ENCODE measurements around the gene APBB2. TPM values are rescaled to one million over a fixed set of nuclear protein-coding genes. Genes with fewer than 3 reads are reported as not detected.

The APBB2 gene
- total RNA-seq, 2 donors from 2014 or later, result 56.1 to 64.8 TPM

DNA sequence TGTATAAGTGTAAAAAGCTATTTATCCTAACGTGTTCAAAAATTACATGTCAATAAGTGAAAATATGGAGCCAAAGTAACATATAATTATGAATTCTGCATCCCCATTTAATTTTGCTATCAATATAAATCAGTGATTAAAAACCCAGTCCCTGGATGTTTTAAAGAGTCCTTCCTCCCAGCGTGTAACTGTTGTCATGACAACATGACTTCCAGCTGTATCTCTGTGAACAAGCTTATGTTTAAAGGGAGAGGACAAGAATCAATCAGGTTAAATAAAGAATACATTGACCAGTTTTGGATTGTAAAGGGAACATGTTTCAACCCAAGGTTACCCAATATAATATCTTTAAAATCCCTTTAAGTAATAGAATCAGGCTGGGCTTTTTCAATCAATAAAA lies 244.8 kb downstream of the APBB2 start:
- no peaks in the 10 kb centered on the region for H3K4me1 ChIP-seq (ENCODE audit: control insufficient read depth, insufficient read depth, low read length)
- no peak for DNase-seq
- H3K9me3 ChIP-seq (ENCODE audit: control insufficient read depth, low read length), result peaks cover 10% of the 10 kb centered on the region
- no peak overlapping the region for H3K27ac ChIP-seq (ENCODE audit: low read depth, low read length)
- peaks cover 14% of the 10 kb centered on the region for H3K36me3 Mint-ChIP-seq (ENCODE audit: low read depth)
- H3K9ac ChIP-seq (ENCODE audit: extremely low read depth, low read length, poor library complexity, severe bottlenecking), result no peak overlapping the region
- H3K4me3 Mint-ChIP-seq, result no peak overlapping the region
- TF ChIP-seq, protein P1, sequence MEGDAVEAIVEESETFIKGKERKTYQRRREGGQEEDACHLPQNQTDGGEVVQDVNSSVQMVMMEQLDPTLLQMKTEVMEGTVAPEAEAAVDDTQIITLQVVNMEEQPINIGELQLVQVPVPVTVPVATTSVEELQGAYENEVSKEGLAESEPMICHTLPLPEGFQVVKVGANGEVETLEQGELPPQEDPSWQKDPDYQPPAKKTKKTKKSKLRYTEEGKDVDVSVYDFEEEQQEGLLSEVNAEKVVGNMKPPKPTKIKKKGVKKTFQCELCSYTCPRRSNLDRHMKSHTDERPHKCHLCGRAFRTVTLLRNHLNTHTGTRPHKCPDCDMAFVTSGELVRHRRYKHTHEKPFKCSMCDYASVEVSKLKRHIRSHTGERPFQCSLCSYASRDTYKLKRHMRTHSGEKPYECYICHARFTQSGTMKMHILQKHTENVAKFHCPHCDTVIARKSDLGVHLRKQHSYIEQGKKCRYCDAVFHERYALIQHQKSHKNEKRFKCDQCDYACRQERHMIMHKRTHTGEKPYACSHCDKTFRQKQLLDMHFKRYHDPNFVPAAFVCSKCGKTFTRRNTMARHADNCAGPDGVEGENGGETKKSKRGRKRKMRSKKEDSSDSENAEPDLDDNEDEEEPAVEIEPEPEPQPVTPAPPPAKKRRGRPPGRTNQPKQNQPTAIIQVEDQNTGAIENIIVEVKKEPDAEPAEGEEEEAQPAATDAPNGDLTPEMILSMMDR (conservative IDR thresholded peaks at IDR 0.05), result no peak
- no peaks in the 10 kb centered on the region for H3K27me3 Mint-ChIP-seq (ENCODE audit: insufficient read depth)
- no peaks in the 10 kb centered on the region for H3K36me3 ChIP-seq (ENCODE audit: control insufficient read depth, insufficient read depth, low read length)
- H3K27ac Mint-ChIP-seq, result no peak overlapping the region
- no peaks in the 10 kb centered on the region for H3K27me3 ChIP-seq (ENCODE audit: control insufficient read depth, insufficient read depth, low read length, poor library complexity, severe bottlenecking)
- H3K4me3 ChIP-seq (ENCODE audit: low read length), result no peak overlapping the region
- 67 to 86% methylated on average over 1 of the region's 2 CpGs for WGBS, 2 experiments (ENCODE audit: insufficient coverage in 1 of 2, insufficient read length in 1 of 2)
- no peaks in the 10 kb centered on the region for H3K4me1 Mint-ChIP-seq
- H3K9me3 Mint-ChIP-seq, result no peaks in the 10 kb centered on the region

DNA sequence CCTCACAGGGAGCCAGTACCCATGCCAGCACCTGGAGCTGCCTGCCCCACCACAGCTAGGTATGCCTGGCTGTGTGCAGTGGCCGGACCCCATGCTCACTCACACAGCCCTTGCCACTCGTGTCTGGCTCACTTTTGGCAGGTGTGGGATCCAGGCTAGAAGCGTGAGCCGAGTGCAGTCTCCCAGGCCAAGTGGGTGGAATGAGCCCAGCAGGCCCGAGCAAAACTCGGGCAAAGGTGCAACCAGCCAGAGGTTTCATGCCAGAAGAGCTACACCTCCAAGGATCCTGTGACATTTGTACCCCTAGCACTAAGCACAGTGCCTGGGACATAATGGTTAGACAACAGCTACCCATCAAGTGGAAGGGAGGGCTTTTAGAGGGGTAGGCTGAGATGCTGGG lies 246.8 kb downstream of the APBB2 start:
- Mint-ChIP-seq H3K4me1 (peaks cover 6% of the 10 kb centered on the region), H3K27me3 (ENCODE audit: insufficient read depth) (no peaks in the 10 kb centered on the region), H3K27ac (no peak overlapping the region), H3K4me3 (no peak overlapping the region), H3K9me3 (no peaks in the 10 kb centered on the region), H3K36me3 (ENCODE audit: low read depth) (peaks cover 8% of the 10 kb centered on the region)
- H3K9ac ChIP-seq (ENCODE audit: extremely low read depth, low read length, poor library complexity, severe bottlenecking), result no peak overlapping the region
- WGBS, 2 experiments (ENCODE audit: insufficient coverage in 1 of 2, insufficient read length in 1 of 2), result 91 to 100% methylated on average over 3 to 6 of the region's 6 CpGs
- H3K27me3 ChIP-seq (ENCODE audit: control insufficient read depth, insufficient read depth, low read length, poor library complexity, severe bottlenecking), result no peaks in the 10 kb centered on the region
- DNase-seq, result no peak
- TF ChIP-seq, protein P1 (conservative IDR thresholded peaks at IDR 0.05), result no peak
- H3K4me1 ChIP-seq (ENCODE audit: control insufficient read depth, insufficient read depth, low read length), result no peaks in the 10 kb centered on the region
- no peaks in the 10 kb centered on the region for H3K36me3 ChIP-seq (ENCODE audit: control insufficient read depth, insufficient read depth, low read length)
- no peak overlapping the region for H3K4me3 ChIP-seq (ENCODE audit: low read length)
- H3K27ac ChIP-seq (ENCODE audit: low read depth, low read length), result no peak overlapping the region
- peaks cover 10% of the 10 kb centered on the region for H3K9me3 ChIP-seq (ENCODE audit: control insufficient read depth, low read length)

DNA sequence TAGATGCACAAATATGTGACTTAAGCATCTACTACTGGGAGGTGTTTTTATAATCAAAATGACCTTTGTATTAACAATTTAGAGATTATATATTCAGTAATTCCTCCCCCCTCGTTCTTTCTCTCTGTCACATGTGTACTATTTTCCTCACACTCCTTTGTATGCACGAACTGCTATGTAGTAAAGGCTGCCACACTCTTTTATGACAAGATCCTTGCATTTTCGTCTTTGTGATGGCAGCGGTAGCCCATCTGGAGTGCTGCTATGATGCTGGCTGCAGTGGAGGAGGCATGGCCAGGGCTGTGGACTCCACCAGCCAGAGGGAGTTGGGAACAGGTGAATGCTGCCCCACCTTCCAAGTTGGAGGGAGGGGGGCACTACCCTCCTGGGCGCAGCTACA lies 248.3 kb downstream of the APBB2 start:
- H3K27ac Mint-ChIP-seq, result no peak overlapping the region
- H3K4me3 Mint-ChIP-seq, result no peak overlapping the region
- H3K27me3 Mint-ChIP-seq (ENCODE audit: insufficient read depth), result no peaks in the 10 kb centered on the region
- TF ChIP-seq, protein P1 (conservative IDR thresholded peaks at IDR 0.05), result no peak
- H3K36me3 Mint-ChIP-seq (ENCODE audit: low read depth), result peaks cover 12% of the 10 kb centered on the region
- H3K4me1 ChIP-seq (ENCODE audit: control insufficient read depth, insufficient read depth, low read length), result no peaks in the 10 kb centered on the region
- peaks cover 12% of the 10 kb centered on the region for H3K9me3 ChIP-seq (ENCODE audit: control insufficient read depth, low read length)
- no peak for DNase-seq
- 93 to 100% methylated on average over 1 to 5 of the region's 5 CpGs for WGBS, 2 experiments (ENCODE audit: insufficient coverage in 1 of 2, insufficient read length in 1 of 2)
- H3K9ac ChIP-seq (ENCODE audit: extremely low read depth, low read length, poor library complexity, severe bottlenecking), result no peak overlapping the region
- H3K36me3 ChIP-seq (ENCODE audit: control insufficient read depth, insufficient read depth, low read length), result no peaks in the 10 kb centered on the region
- H3K27ac ChIP-seq (ENCODE audit: low read depth, low read length), result no peak overlapping the region
- no peak overlapping the region for H3K4me3 ChIP-seq (ENCODE audit: low read length)
- H3K4me1 Mint-ChIP-seq, result peaks cover 11% of the 10 kb centered on the region
- peaks cover 5% of the 10 kb centered on the region for H3K9me3 Mint-ChIP-seq
- no peaks in the 10 kb centered on the region for H3K27me3 ChIP-seq (ENCODE audit: control insufficient read depth, insufficient read depth, low read length, poor library complexity, severe bottlenecking)

Measured in endodermal cell (in vitro differentiated cells).